ENCODE measurements around the gene PBX1.

The PBX1 gene

DNA sequence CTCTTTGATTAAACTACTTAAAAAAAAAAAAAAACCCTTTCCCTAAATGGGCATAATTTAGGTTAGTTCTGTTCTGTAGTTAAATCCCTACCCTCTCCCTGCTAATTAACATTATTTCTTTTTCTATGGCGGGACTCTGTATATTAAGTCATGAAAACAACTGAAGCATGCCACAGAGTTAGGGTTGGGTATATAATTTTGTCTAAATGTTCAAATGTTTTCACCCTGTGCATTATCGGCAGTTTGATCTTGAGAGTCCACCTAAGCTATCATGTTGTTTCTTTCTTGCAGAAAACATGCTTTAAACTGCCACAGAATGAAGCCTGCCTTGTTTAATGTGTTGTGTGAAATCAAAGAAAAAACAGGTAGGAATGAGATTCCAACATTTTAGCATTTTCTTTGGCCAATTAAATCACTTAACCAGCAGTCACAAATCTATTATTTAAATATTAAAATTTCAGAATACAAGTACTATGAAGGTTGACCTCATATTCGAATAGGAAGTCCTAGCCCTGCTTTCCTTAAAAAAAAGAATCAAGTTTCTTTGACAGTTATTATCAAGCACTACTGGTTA, 4.0 kb downstream of the PBX1 start:
- DNase-seq: peak; percentile 58

DNA sequence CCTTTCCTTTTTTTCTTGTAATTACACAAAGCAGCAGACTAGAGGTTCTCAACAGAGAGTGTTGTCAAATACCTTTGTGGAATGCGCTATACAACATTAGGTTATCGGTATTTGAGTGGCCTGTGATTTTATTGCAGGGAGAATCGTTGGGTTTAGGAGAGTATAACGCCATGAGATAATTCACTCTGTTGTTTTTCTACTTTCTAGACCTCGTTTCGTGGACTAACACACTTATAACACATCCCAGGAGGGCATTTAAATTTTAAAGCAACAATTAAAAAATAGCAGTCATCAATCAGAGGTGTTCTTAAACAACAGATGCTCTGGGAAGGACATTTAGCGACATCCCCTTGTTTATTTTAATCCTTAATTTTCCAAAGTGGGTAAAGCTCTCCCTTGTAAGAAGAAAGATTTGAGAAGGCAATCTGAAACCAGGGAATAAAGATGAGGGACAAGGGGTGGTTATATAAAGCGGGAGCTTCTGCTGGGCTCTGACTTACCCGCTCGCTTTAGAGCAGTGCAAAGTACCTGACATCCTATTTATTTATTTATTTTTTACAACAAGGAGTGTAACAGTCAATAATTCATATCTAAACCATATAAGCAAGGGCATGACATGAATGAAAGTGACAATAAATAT, 4.9 kb downstream of the PBX1 start:
- DNase-seq: peak; percentile 57

DNA sequence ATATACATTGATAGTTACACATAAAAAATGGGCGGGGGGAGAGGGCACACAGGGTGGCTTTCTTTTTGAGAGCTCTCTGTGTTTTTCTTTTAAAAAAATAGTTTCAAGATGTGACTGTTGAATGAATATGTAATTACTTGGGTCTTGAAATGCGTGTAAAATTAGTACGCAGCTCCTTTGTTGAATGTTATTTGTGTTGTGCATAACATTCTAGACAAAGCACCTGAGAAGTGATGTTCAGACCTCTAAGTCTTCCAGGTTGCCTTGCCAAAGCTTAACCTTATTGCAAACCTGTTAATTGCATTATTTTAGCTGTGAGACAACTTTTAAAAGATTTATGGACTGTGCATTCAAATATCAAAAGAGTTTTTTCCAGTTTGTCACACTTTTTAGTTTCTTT, 5.4 kb downstream of the PBX1 start:
- no peak for DNase-seq

DNA sequence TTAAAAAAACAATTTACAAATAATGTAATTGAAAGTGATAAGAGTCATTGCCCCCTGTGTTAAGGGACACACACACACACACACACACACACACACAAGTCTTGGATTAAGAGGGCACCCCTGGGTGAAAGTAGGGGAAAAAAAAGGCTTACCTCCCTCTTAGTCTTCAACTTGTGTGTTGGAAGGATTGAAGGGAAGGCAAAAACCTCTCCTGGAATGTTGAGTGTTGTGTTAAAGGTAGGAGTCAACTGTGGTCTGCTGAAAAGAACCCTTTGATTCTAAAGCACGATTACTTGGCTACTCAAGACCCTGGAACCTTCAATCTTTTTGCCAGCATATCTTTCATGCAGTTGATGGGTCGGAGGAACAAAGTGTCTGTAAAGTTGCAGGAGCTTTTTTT, 6.4 kb downstream of the PBX1 start:
- DNase-seq: peak; percentile 49

DNA sequence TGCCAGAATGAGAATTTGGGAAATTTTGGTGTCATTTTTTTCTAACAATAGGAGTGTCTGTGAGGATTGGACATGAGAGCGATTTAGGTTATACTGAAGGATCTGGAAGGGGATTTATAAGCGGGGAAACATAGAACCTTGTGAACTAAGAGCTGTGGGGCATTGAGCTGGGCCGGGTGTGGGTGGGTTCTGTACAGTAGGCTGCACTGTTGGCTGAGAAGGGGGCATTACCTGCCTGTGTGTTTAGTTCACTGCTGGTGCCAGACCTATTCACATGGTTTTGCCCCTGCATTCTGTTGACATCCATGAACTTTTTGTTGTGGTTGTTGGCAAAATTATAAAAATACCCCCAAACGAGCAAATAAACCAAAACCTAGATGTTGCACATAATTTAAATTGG, 8.8 kb downstream of the PBX1 start:
- DNase-seq: no peak

GRCh38 chr1:164569241-164569640, 10.3 kb downstream of the PBX1 start:
- no peak for DNase-seq

GRCh38 chr1:164569866-164570265, 10.9 kb downstream of the PBX1 start:
- DNase-seq: no peak

- no peak for DNase-seq
Measured at GRCh38 chr1:164571333-164571732, 12.3 kb downstream of the PBX1 start.

GRCh38 chr1:164575356-164575886, 16.4 kb downstream of the PBX1 start:
- DNase-seq: no peak

DNA sequence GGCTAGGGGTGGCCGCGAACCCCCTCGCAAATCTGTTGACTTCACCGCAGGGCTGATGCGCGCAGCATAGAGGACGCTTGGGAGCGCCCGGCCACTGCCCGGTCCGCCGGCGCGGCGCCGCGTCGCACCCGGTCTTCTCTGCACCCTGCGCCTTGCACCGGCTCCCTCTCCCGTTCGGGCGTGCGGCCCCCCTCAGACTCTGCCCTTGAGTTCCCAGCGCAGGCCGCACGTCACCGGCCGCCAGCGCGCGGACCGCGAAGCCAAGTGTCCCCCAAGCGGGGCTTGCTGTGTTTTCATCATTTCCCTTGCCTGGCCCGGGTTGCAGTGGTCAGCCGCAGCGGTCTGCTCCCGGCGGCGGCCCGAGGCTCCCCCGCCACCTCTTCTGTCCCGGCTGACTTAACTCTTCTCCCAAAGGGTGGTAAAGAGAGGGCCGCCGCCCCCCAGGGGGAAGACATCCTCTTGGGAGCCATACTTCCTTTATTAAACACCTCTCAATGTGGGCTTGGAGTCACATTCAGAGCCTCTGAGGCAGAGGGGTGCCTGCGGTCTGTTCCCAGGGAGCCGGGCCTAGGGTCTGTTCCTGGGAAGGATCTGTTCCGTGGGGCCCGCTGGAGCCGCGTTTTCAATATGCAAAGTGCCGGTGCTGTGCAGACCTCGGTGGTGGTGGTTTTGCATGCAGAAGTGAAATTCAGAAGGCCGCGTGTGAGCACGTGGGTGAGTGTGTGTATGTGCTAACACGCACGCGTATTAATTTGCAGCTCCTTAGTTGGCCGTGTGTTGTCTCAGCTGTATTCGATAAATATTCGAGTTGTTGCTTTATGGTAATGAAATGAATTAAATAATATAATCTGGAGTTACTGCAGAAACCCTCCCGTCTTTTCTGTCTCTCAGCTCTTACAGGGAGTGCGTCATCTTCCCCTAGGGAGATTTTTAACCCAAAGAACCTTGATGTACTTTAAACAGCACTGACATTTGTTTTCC, 17.6 kb downstream of the PBX1 start:
- peak; percentile 83 for DNase-seq

DNA sequence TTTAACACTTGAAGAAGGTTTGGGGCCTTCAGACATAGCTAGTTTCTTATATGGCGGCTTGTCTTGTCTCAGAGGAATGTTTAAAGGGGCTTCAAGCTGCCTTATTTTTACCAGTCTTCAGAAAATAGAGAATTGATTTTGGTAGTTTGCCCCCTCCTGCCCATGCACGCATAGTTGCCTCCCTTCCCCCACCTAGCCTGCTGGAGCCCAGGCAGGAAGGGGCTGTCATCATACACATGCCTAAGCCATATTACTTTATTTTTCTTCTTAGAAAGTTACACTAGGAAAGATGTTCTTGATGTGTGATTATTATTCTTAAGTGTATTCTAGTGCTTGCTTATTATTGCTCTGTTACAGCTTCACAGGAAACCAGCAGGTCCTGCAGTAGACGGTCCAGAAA, 18.3 kb downstream of the PBX1 start:
- no peak for DNase-seq

DNA sequence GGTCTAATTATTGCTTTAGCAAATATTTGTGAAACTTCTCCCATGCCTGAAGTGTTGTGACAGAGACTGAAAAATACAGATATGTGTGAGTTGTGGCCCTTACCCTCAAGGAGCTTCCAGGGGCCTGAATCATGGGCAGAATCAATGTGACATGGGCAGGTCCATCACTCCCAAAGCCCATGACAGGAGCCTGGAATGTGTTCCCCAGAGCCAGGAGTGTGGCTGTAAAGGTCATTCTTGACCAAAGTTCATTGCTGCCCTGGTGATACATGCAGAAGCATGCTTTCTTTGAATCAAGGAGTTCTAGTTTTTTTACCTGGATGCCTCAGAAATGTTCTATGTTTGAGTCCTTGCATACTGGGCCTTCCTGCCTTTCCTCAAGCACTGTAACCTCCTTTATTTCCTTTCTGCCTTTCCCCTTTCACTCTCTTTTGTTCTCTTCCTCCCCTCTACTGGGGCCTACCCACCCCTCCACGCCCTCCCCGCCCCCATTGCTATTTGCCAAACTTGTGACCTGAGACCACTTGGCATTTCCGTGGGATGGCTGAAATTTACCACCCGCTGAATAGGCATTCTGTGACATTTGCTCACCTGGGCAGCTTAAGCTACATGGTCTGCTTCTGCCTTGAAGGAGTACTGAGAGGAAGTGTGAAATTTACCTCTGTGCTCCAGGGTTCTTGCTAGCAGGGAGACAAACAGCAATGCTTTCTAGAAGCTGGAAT, 19.7 kb downstream of the PBX1 start:
- DNase-seq: no peak

DNA sequence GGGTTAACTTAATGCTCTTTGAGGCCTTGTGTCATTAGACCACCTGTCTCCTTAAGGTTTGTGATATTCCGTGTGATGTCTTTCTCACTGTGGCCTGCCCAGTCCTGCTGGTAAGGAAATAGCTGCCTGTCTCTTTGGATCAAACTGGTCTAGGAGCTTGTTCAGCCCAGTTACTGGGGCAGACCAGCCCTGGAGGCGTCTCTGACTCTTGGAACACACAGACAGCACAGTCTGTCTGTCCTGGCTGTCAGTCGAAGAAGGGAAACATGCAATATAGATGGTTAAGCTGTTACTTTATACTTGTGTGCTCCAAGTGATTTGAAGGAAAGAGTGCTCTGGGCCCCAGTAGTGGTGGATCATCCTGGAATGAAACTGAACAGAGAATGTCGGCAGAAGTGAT, 20.4 kb downstream of the PBX1 start:
- no peak for DNase-seq

DNA sequence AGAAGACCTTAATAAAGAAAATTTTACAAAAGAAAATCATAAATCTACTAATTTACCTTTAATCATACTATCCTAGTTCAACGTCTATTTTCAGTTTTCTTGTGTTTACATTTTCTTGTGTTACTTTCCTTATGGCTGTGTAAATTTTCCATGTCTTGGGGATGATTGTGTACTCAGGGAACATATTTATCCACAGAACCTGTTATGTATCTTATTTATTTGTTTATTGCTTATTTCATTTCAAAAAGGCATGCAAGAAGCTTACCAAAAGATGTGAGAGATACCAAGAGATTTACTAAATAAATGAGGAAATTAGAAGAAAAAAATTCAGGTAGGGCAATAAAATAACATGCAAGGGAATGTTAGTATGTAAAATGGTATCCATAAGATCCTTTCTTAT, 22.8 kb downstream of the PBX1 start:
- DNase-seq: no peak

DNA sequence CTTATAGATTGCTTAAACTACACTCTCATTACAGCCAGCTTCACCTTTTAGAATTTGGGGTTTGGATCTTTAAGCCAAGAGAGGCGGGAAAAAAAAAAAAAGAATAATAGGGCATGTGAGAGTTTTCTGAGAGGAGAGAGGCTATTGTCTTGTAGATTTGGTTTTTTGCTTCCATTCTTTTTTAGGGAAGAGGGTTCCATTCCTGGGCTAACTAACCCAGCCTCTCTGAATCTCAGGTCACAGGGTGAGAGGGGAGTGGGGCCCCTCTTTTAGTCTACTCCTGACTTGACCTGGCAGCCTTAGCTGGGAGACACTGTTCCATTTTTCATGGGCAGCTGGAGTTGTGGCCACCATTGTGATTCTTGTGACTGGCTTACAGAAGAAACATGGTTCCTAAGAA, 24.2 kb downstream of the PBX1 start:
- no peak for DNase-seq

GRCh38 chr1:164583835-164584539, 25.0 kb downstream of the PBX1 start:
- DNase-seq: no peak

GRCh38 chr1:164586591-164586990, 27.6 kb downstream of the PBX1 start:
- DNase-seq: no peak

GRCh38 chr1:164587617-164588501, 28.9 kb downstream of the PBX1 start:
- no peak for DNase-seq

DNA sequence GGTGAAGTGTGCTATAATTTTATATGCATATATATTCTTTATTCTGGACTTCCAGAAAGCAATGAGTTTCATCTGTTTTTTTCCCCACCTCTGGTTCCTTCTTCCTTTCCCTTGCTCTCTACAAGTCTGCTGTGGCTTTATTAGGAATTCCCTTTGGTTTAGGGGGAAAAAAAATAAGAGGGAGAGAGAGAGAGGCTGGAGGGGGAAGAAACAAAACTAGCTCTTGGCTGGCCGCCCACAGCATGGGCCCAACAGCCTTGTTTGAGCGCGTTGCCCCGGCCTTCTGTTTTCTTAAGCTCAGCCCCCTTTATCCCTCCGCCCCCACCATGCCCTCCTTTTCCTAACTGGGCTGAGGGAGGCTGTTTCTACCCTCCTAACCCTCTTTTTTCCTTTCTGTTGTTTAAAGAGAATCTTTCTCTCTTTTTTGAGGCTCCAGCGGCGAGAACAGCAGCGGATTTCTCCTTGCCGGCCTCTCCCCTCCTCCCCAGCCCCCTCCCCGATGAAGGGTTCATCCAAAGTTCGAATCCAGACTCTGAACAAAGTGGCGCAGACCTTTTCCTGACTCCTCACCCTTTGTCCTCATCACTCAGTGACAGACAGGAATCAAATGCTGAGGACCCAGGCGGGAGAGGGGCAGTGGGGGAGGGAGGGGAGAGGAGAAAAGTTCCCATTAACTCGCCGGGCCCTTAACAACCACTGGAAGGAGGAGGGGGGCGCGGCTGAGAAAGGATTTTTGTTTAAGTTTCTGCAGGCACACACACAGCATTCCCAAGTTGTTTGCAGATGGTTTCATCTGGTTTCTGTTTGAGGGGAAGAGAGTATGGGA, 29.7 kb downstream of the PBX1 start:
- peak; percentile 74 for DNase-seq

- DNase-seq: no peak
Measured at GRCh38 chr1:164589408-164589807, 30.4 kb downstream of the PBX1 start.

All from right kidney (tissue), 1 donor.